Ecto neural progenitor cell (in vitro differentiated cells): ENCODE measurements around the gene RNF14.
"Not testable (repeated sequence)": the region's sequence is repeated elsewhere in the genome, so short reads cannot be mapped to it uniquely, and the experiment has no call there.

Experiments
- DNase-seq: peaks from one replicate; pipeline ENCODE4 v3.0.0-alpha.2; 2018; ENCODE audit warnings: low spot score

RNF14 gene, protein sequence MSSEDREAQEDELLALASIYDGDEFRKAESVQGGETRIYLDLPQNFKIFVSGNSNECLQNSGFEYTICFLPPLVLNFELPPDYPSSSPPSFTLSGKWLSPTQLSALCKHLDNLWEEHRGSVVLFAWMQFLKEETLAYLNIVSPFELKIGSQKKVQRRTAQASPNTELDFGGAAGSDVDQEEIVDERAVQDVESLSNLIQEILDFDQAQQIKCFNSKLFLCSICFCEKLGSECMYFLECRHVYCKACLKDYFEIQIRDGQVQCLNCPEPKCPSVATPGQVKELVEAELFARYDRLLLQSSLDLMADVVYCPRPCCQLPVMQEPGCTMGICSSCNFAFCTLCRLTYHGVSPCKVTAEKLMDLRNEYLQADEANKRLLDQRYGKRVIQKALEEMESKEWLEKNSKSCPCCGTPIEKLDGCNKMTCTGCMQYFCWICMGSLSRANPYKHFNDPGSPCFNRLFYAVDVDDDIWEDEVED

GRCh38 chr5:141968914-141969608, at the start of gene RNF14:
Gene RNF14 (plus strand): TSS chr5:141969105. CDS start chr5:141973589, 4,484 bp downstream.
- peak; percentile 96 for DNase-seq

- no peak for DNase-seq
These were observed 49.4 kb upstream of the RNF14 start for GRCh38 chr5:141919218-141920119.

DNA sequence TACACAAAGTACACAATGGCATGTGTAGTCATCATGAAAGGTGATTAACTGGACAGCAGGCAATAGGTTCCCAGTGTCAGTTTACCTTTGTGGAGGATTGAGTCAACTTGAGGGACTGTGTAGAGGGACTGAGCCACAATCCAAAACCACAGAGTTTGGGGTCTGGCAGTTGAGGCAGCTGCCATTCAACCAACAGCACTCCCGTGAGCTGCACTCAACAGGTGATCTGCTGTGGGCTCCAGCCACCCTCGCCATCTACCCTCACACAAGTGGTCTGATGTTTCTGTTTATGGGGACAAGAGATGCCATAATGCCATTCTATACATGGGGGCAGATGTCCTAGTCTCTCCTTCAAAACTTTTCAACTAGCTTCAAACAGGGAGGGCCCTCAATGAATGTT, 48.1 kb upstream of the RNF14 start:
- DNase-seq: no peak

DNA sequence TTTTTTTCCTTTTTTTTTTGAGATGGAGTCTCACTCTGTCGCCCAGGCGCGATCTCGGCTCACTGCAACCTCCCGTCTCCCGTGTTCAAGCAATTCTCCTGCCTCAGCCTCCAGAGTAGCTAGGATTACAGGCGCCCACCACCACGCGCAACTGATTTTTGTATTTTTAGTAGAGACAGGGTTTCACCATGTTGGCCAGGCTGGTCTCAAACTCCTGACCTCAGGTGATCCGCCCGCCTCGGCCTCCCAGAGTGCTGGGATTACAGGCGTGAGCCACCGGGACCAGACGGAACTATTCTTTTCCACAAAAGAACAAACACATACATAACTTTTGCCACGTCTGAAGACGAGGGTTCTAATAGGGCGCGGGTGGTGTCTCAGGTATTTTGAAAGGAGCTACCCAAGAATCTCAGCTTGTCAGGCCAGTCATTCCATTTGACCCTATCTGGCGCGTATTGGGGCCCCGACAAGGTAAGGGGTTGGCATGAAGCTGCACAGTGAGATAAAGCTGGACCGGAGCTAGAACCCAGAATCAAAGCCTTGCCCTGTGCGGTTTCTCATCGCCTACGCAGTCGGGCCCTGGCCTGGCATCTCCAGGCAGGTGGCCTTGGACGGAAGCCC, 46.0 kb upstream of the RNF14 start:
- not testable (repeated sequence) for DNase-seq

DNA sequence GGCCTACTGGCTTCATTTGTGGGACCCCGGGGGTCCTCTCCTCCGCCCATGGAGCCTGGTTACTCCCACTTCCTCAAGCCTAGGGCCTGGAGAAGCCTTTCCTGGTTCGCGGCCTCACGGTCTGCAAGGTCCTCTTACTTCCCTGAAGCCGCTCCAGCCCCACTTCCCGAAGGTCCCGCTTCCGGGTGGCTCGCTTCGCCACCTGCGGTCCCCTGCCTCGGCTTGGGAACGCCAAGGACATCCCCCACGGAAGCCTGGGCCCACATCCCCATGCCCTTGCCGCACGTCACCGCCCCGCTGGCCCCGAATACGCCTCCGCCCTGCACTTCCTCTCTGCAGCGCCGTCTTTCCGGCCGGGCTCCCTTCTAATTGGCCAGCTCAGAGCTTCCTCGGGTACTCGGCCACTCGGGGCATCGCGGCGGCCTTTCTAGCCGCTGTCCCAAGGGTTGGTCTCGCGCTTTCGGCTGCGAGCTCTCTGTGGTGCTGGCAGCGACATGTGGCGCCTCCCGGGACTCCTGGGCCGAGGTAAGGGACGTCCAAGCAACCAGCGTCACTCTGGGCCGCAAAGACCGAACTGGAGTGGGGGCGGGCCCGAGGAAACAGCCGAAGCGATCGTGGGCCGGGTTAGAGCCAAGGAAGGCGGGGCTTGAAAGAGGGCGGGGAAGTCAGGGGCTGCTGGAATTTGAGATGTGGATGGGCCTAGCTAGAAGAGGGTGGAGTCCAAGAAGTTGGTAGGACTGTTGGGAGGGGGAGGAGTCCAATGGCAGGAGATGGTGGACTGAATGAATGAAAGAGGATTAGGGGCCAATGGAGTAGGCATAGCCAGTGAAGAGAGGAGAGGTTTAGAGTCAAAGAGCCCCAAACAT, 45.2 kb upstream of the RNF14 start, which contains the start of gene DELE1:
Gene DELE1 (plus strand): TSS at position 424 of the 866 bp plus-strand sequence. CDS start 71 bp downstream, at position 495.
- peak; percentile 94 for DNase-seq

DNA sequence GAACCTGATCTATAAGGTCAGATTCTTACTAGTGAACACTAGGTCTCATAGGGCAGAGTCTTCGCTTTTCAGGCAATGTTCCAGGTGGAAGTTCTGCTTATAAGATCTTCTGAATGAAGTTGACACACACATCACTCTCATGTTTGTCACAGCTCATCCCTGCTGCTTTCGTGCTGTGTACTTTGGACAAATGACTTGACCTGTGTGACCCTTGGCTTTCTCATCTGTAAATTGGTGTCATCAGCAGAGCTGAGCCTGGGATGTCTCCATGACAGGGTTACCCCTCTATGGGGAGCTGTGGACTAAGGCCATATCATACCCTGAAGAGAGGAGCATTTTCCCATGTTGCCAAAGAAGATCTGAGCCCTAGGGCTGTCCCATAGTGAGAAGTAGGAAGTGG, 42.5 kb upstream of the RNF14 start:
- DNase-seq: no peak

DNA sequence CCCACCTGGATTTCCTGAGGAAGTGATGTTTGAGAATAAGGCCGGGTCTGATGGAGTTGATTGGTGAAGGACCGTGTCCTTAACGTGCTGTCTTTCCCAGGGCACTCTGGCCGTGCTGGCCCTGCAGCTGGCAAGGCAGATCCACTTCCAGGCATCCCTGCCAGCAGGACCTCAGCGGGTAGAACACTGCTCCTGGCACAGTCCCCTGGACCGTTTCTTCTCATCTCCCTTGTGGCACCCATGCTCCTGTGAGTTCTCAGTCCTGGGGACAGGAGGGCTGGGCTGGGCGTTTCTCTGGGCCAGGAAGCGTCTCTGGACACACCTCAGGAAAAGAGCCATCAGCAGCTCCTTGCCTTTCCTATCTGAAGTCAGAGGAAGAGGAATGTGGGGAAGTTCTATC, 40.9 kb upstream of the RNF14 start:
- no peak for DNase-seq

DNA sequence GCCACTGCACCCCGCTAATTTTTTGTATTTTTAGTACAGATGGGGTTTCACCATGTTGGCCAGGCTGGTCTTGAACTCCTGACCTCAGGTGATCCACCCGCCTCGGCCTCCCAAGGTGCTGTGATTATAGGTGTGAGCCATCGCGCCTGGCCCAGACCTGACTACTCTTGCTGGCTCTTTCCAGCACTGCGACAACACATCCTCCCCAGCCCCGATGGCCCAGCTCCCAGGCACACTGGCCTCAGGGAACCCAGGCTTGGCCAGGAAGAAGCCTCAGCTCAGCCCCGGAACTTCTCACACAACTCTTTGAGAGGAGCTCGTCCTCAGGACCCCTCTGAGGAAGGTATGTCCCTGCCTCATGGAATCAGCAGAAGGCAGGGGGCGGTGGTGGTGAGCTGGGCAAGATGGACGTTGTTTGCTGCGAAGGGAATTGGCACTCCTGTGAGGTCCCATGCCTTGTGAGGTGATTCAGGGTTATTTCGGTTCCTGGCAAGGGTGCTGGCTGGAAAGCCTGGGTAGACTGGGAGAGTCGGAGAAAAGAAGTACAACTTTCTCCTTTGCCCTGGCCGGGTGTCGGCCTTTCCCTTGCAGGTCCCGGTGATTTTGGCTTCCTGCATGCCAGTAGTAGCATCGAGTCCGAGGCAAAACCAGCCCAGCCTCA, 39.4 kb upstream of the RNF14 start:
- no peak for DNase-seq

- DNase-seq: no peak
These were observed 37.2 kb upstream of the RNF14 start for GRCh38 chr5:141931694-141932093.

GRCh38 chr5:141933151-141933550, 35.8 kb upstream of the RNF14 start:
- no peak for DNase-seq

- no peak for DNase-seq
These were observed 34.6 kb upstream of the RNF14 start for GRCh38 chr5:141934099-141934844.

- no peak for DNase-seq
These were observed 33.4 kb upstream of the RNF14 start for GRCh38 chr5:141935538-141935937.

DNA sequence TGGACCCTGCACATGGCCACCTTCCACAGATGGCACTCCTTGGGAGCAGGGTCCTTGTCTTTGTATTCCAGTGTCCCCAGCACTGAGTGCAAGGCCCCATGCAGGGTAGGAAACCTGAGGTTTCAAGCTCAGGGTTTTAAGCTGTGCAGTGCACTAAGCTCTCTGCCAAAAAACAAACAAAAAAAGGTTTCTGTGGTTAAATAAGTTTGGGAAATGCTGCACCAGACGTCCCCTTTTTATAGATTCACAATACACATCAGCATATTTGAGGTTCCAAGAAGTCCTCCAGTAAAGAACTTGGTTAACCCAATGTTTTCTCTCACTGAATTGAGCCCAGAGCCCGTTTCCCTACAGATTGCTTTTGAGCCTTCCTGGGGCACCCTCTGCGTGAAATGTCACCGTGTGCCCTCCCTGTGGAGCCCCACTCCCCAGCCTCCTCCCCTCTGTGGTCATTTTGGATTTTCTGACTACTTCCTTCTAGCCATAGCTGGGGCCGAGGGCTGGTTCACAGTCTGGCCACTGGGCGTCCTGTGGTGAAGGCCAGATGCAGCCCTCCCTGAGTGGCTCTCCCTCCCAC, 28.1 kb upstream of the RNF14 start:
- DNase-seq: no peak

GRCh38 chr5:141941307-141941706, 27.6 kb upstream of the RNF14 start:
- DNase-seq: no peak

DNA sequence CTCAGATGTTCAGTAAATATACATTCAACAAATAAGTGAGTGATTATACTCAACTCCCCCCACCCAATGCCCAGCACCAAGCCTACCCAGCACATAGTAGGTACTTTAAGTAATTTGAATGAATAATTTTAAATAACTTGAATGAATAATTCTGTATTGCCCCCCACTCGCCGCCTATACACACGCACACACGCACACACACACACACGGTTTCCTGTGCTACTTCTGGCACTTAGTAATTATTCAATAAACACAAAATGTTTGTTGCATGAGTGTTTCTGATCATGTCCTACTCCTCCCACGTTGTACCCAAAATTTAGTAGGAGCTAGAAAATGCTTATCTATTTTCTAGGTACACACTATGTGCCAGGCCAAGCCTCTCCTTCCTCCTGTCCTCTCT, 27.1 kb upstream of the RNF14 start:
- no peak for DNase-seq

DNA sequence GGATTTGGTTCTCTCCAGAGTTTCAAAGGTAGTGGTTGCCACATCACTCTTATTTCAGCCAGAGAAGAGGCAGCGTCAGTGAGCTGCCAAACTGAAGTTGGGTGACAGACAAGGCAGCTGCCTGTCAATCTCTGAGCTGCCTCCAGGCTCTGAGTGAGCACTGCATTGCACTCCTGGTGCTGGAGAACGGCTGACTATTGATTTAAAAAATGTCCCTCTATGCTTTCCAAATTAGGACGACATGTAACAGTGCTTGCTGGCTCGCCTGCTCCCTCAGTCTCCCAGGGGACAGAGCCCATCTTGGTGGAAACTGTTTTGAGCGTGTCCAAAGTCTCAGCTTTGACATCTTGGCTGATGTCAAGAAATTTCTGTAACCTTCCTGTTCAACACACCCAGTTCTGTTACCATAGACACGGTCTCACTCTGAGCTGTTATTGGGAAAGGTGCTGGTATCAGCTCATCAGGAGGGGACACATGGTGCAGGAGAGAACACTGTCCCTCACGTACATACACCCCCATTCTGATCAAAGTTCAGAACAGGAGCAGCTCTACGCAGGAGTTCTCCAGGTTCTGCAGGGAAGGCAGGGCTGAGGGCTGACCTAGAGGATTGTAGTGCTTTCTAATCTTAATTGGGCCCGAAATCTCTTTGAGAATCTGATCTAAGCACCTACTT, 26.6 kb upstream of the RNF14 start:
- DNase-seq: no peak

DNA sequence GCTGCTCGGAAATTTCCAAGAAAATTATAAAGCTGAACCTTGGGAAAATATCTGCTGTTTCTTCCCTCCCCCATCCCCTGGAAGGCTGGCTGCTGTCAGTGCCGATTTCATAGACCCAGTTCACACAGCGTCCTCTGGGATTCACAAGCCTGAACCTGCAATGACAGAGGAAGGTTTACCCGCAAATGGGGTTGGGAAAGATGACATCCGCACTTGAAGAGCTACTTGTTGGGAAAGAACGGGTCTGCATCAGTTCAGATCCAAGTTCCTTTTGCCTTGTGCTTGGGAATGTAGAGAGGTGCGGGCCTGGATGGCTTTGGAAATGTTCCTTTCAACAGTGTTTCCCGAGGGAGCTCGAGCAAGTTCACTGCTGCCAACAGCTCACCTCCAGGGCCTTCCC, 24.8 kb upstream of the RNF14 start:
- DNase-seq: no peak

- no peak for DNase-seq
These were observed 23.3 kb upstream of the RNF14 start for GRCh38 chr5:141945511-141946051.
